Brain pericyte (primary cell): ENCODE results near the gene JTB.

ENCODE experiments used
- DNase-seq: peaks from one replicate; pipeline ENCODE4 v3.0.0-alpha.2; 2012; ENCODE audit warnings: low read depth, low spot score

The JTB gene

GRCh38 chr1:153954826-153955225, 22.6 kb downstream of the JTB start:
- no peak for DNase-seq

- no peak for DNase-seq
Observed at GRCh38 chr1:153953859-153954365, 23.6 kb downstream of the JTB start.

GRCh38 chr1:153951801-153952200, 25.7 kb downstream of the JTB start:
- no peak for DNase-seq

GRCh38 chr1:153951183-153951582, 26.3 kb downstream of the JTB start:
- DNase-seq = no peak

- no peak for DNase-seq
Observed at GRCh38 chr1:153946622-153947241, 30.7 kb downstream of the JTB start, which contains the start of gene DENND4B. TSS of gene DENND4B (minus strand) at chr1:153946718. CDS start at chr1:153944374, 2,344 bp downstream.

GRCh38 chr1:153945795-153946621, 31.5 kb downstream of the JTB start:
- no peak for DNase-seq

- DNase-seq = no peak
Observed at GRCh38 chr1:153945131-153945794, 32.2 kb downstream of the JTB start.

GRCh38 chr1:153944827-153945117, 32.7 kb downstream of the JTB start:
- DNase-seq = no peak

GRCh38 chr1:153944005-153944826, 33.3 kb downstream of the JTB start:
- DNase-seq = no peak

GRCh38 chr1:153942766-153943549, 34.5 kb downstream of the JTB start:
- DNase-seq = no peak

GRCh38 chr1:153941826-153942725, 35.4 kb downstream of the JTB start:
- no peak for DNase-seq

- DNase-seq = no peak
Observed at GRCh38 chr1:153940756-153941155, 36.7 kb downstream of the JTB start.

- DNase-seq = no peak
Observed at GRCh38 chr1:153939476-153939875, 38.0 kb downstream of the JTB start.

- DNase-seq = no peak
Observed at GRCh38 chr1:153938996-153939395, 38.5 kb downstream of the JTB start.

GRCh38 chr1:153937331-153937730, 40.1 kb downstream of the JTB start:
- DNase-seq = no peak

GRCh38 chr1:153936011-153936802, 41.3 kb downstream of the JTB start:
- no peak for DNase-seq

- DNase-seq = no peak
Observed at GRCh38 chr1:153934746-153935145, 42.7 kb downstream of the JTB start.

GRCh38 chr1:153933955-153934354, 43.5 kb downstream of the JTB start:
- DNase-seq = no peak

GRCh38 chr1:153933430-153933829, 44.0 kb downstream of the JTB start:
- no peak for DNase-seq
